ENCODE measurements around the gene DHX38.

DNA sequence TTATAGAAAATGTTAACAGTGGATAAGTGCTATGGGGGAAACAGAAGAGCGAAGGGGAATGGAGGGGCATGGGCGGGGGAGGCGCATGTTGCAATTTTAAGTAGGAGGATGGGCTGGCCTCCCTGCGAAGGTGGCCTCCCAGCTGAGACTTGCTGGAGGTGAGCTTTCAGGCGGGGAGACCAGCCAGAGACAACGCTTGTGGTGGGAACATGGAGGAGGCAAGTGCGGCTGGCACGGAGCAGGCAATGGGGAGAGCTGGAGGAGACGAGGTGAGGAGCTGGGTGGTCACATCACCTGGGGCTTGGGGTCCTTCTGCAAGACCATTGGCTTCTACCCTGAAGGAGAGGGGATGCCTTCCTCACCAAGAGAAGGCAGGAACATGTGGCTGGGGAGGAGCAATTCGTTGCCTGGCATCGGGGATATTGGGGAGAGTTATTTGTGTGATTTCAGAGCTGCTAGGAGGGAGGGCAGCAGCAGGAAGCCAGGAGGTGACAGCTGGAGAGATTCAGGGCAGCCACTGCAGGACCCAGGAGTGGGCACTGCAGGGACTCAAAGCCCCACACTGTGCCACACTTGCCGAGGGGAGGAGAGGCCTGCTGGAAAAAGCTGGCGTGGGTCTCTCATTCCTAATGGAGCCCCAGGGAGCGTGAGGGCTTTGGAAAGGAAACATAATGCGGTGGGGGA lies 43.9 kb downstream of the DHX38 start:
- TF ChIP-seq FOXM1 (IDR thresholded peaks at IDR 0.05; ENCODE audit: borderline replicate concordance) (no peak), NFRKB (IDR thresholded peaks at IDR 0.05) (no peak), ARNT (IDR thresholded peaks at IDR 0.05) (no peak), BHLHE40 (IDR thresholded peaks at IDR 0.05; ENCODE audit: borderline replicate concordance) (no peak), SP1 (IDR thresholded peaks at IDR 0.05) (no peak), SUZ12 (IDR thresholded peaks at IDR 0.05) (no peak), HDGF (IDR thresholded peaks at IDR 0.05; ENCODE audit: borderline replicate concordance) (no peak), CTBP1 (IDR thresholded peaks at IDR 0.05; ENCODE audit: borderline replicate concordance) (no peak), FOXA1 (IDR thresholded peaks at IDR 0.05) (no peak), FOXK2 (IDR thresholded peaks at IDR 0.05) (no peak)
